VCaP (cell line): ENCODE data around the gene COL4A2.

Source experiments
- H3K27ac ChIP-seq: fragments of 450-650 bp; 2 replicates; pipeline ENCODE4 v1.5.1; 2017
- CTCF ChIP-seq: fragments of 450-650 bp; conservative IDR thresholded peaks from 2 replicates; pipeline ENCODE4 v1.5.1; 2017; ENCODE audit warnings: mild to moderate bottlenecking, moderate library complexity

The COL4A2 gene

GRCh38 chr13:110542169-110542796, 235.2 kb downstream of the COL4A2 start:
- peak overlapping the region; percentile 89 for H3K27ac ChIP-seq
- TF ChIP-seq CTCF: no peak

DNA sequence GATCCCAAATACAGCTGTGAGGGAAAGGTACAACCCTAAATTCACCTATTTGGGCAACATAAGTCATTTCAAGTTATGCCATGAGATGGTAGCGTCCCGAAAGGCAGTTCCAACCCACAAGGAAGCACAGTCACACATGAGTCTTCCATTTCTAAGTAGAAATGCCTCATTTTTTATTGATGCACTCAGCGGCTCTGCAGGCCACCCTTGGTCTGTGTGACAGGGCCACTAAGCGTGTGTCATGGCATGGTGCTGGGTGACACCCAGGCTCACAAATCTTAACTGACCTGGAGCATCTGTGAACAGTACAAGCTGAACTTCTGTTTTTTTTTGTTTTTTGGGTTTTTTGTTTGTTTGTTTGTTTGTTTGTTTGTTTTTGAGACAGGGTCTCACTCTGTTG, 239.3 kb downstream of the COL4A2 start:
- H3K27ac ChIP-seq: peak overlapping the region; percentile 16
- TF ChIP-seq CTCF: no peak

DNA sequence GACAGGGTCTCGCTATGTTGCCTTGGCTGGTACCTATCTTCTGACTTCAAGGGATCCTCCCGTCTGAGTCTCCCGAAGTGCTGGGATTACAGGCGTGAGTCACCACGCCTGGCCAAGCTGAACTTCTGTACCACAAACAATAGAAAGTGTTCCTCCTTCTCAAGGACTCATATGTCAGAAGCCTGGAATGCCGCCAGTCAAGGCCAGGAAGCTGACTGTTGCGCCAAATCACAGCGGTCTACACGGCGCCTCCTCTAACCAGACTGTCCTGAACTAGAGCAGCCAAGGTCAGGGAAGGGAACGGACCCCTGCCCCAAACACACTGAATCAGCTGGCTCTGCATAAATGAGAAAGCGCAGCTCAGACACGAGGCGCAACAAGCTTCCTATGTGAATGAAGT, 239.8 kb downstream of the COL4A2 start:
- peak overlapping the region; percentile 16 for H3K27ac ChIP-seq
- no peak for TF ChIP-seq CTCF

DNA sequence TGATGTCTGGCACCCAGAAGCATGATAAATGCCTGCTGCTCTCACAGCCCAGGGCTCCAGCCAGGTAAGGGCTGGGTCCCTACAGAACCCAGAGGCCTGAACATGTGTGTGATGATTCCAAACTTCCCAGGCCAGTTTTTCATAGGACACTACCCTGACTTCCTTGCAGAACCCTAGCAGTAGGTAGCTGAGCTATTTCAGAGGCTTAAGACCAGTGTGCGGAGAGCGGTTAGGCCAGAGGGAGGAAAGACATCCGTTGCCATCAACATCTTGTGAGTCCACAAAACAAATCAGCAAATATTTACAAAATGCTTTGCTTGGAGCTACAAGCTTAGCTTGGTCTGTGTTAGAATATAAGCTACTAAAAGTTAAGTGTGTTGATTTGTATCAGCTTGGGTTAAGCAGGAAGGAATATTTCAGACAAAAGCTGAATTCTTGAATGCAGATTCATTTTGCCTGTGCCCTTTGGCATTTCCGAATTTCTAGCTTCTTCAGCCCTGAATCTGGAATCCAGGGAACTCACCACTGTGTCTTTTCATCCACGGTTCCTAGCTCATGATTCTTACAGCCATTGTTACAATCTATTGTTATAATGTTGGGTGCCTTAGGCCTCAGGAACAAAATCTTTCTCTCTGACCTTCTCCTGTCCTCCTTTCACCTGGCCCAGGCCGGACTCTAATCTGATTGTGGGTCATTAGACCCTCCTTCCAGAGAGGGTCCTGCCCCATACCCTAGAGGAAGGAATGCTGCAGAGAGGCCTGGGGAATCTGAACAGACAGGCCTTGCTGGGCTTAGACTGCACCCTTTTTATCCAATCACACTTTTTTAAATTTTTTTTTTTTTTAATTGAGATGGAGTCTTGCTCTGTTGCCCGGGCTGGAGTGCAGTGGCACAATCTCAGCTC, 242.1 kb downstream of the COL4A2 start:
- no peak for TF ChIP-seq CTCF
- H3K27ac ChIP-seq: peak overlapping the region; percentile 42

GRCh38 chr13:110549795-110550160, 242.7 kb downstream of the COL4A2 start:
- peak overlapping the region; percentile 42 for H3K27ac ChIP-seq
- no peak for TF ChIP-seq CTCF

GRCh38 chr13:110551284-110551683, 244.2 kb downstream of the COL4A2 start:
- H3K27ac ChIP-seq: peak overlapping the region; percentile 12
- TF ChIP-seq CTCF: no peak

GRCh38 chr13:110552767-110553166, 245.7 kb downstream of the COL4A2 start:
- no peak for TF ChIP-seq CTCF
- H3K27ac ChIP-seq: no peak overlapping the region; the same call in 1 of the 2 replicates
